ENCODE data around the gene CHID1. TPM values are rescaled to one million over a fixed set of nuclear protein-coding genes. Genes with fewer than 3 reads are reported as not detected.

CHID1 gene
- total and polyA plus RNA-seq, 2 of the 8 experiments (the other 6 are each of a cell fraction or from before 2014, with no cell fraction given), result 81.2 to 88.5 TPM

- TF ChIP-seq E2F6 (IDR thresholded peaks at IDR 0.05), result peak; percentile 70
Observed at GRCh38 chr11:838441-839279, 72.0 kb downstream of the CHID1 start (continued).
